DOHH2 (cell line): ENCODE data around the gene PHGDH.

Source experiments
- H3F3A ChIP-seq: fragments of 200-600 bp; sonication (generic), shearing (Covaris generic); 2 replicates; pipeline ENCODE4 v1.6.0; 2016; ENCODE audit warnings: antibody characterized with exemption, mild to moderate bottlenecking; ENCODE audit not compliant: control insufficient read depth, insufficient read depth
- H3K27ac ChIP-seq: fragments of 200-600 bp; sonication (generic); 2 replicates; pipeline ENCODE4 v1.5.1; 2014; ENCODE audit warnings: low read depth, mild to moderate bottlenecking, low read length, moderate library complexity
- H3K27me3 ChIP-seq: fragments of 200-600 bp; sonication (generic); 2 replicates; pipeline ENCODE4 v1.6.1; 2014; ENCODE audit warnings: mild to moderate bottlenecking, low read length, mixed read lengths; ENCODE audit not compliant: control insufficient read depth
- H3K36me3 ChIP-seq: fragments of 200-600 bp; sonication (generic); 2 replicates; pipeline ENCODE4 v1.6.1; 2014; ENCODE audit warnings: mild to moderate bottlenecking, low read length, moderate library complexity, mixed read lengths; ENCODE audit not compliant: control insufficient read depth
- H3K4me1 ChIP-seq: fragments of 200-600 bp; sonication (generic); 2 replicates; pipeline ENCODE4 v1.6.1; 2014; ENCODE audit warnings: mild to moderate bottlenecking, low read length, mixed read lengths; ENCODE audit not compliant: control insufficient read depth
- H3K4me2 ChIP-seq: fragments of 200-600 bp; sonication (generic); 2 replicates; pipeline ENCODE4 v1.6.0; 2014; ENCODE audit warnings: mild to moderate bottlenecking, low read length, moderate library complexity
- H3K4me3 ChIP-seq: fragments of 200-600 bp; sonication (generic); 2 replicates; pipeline ENCODE4 v1.5.1; 2014; ENCODE audit warnings: mild to moderate bottlenecking, low read length, mixed read lengths
- H3K79me2 ChIP-seq: fragments of 200-600 bp; sonication (generic); 2 replicates; pipeline ENCODE4 v1.6.1; 2014; ENCODE audit warnings: mild to moderate bottlenecking, low read length, mixed read lengths; ENCODE audit not compliant: control insufficient read depth
- H3K9me2 ChIP-seq: fragments of 200-600 bp; sonication (generic); replicated peaks from 2 replicates; pipeline ENCODE4 v1.6.1; 2014; ENCODE audit warnings: mild to moderate bottlenecking, low read length, mixed read lengths; ENCODE audit not compliant: control insufficient read depth
- H3K9me3 ChIP-seq: fragments of 200-600 bp; sonication (generic); 2 replicates; pipeline ENCODE4 v1.6.1; 2014; ENCODE audit warnings: antibody characterized with exemption, low read length, mixed read lengths; ENCODE audit not compliant: control insufficient read depth, insufficient read depth
- H4K20me1 ChIP-seq: fragments of 200-600 bp; sonication (generic); 2 replicates; pipeline ENCODE4 v1.6.0; 2014; ENCODE audit warnings: low read depth, mild to moderate bottlenecking, antibody characterized with exemption, low read length, moderate library complexity; ENCODE audit not compliant: control insufficient read depth, insufficient read depth
- CTCF ChIP-seq: fragments of 200-600 bp; sonication (generic); IDR thresholded peaks from one replicate; pipeline ENCODE4 v1.5.1; 2014; ENCODE audit warnings: antibody characterized with exemption, mild to moderate bottlenecking, low read depth, low read length; ENCODE audit not compliant: poor library complexity, severe bottlenecking
- EZH2phosphoT487 ChIP-seq: fragments of 200-600 bp; sonication (generic); IDR thresholded peaks from 2 replicates; pipeline ENCODE4 v1.6.1; 2017; ENCODE audit warnings: borderline replicate concordance, mild to moderate bottlenecking, antibody characterized with exemption, low read length, moderate library complexity, mixed read lengths

The PHGDH gene

GRCh38 chr1:119725626-119726025, 13.9 kb downstream of the PHGDH start:
- Histone ChIP-seq H3K9me3 (no peaks in the 10 kb centered on the region), H3K27ac (no peak overlapping the region), H3K9me2 (no peaks in the 10 kb centered on the region), H3K4me1 (no peaks in the 10 kb centered on the region), H3K4me2 (no peak overlapping the region), H3K27me3 (no peaks in the 10 kb centered on the region), H4K20me1 (no peaks in the 10 kb centered on the region), H3K4me3 (no peak overlapping the region), H3K36me3 (peaks cover 97% of the 10 kb centered on the region), H3F3A (no peaks in the 10 kb centered on the region), H3K79me2 (peaks cover 14% of the 10 kb centered on the region)
- TF ChIP-seq EZH2phosphoT487 (no peak), CTCF (no peak)

GRCh38 chr1:119727991-119728390, 16.3 kb downstream of the PHGDH start:
- no peaks in the 10 kb centered on the region for H3K9me3 ChIP-seq
- no peak overlapping the region for H3K4me2 ChIP-seq
- no peaks in the 10 kb centered on the region for H3K27me3 ChIP-seq
- H3F3A ChIP-seq: no peaks in the 10 kb centered on the region
- peaks cover 97% of the 10 kb centered on the region for H3K36me3 ChIP-seq
- H3K79me2 ChIP-seq: peaks cover 2% of the 10 kb centered on the region; the same call in 1 of the 2 replicates
- no peak overlapping the region for H3K27ac ChIP-seq
- H3K4me3 ChIP-seq: no peak overlapping the region
- no peaks in the 10 kb centered on the region for H3K4me1 ChIP-seq
- no peaks in the 10 kb centered on the region for H3K9me2 ChIP-seq
- TF ChIP-seq EZH2phosphoT487: no peak
- TF ChIP-seq CTCF: no peak
- H4K20me1 ChIP-seq: no peaks in the 10 kb centered on the region; the same call in 1 of the 2 replicates

GRCh38 chr1:119729044-119729443, 17.3 kb downstream of the PHGDH start:
- Histone ChIP-seq H3K27me3 (no peaks in the 10 kb centered on the region), H3K4me3 (no peak overlapping the region), H3K27ac (no peak overlapping the region), H4K20me1 (no peaks in the 10 kb centered on the region; the same call in 1 of the 2 replicates), H3K4me2 (no peak overlapping the region), H3K4me1 (no peaks in the 10 kb centered on the region), H3K9me2 (no peaks in the 10 kb centered on the region), H3K79me2 (peaks cover under 1% of the 10 kb centered on the region; the same call in 1 of the 2 replicates), H3F3A (no peaks in the 10 kb centered on the region), H3K36me3 (peaks cover 91% of the 10 kb centered on the region), H3K9me3 (no peaks in the 10 kb centered on the region)
- TF ChIP-seq EZH2phosphoT487 (no peak), CTCF (no peak)

- H3K4me3 ChIP-seq: no peak overlapping the region
- H3K79me2 ChIP-seq: no peaks in the 10 kb centered on the region
- H3K9me3 ChIP-seq: no peaks in the 10 kb centered on the region
- TF ChIP-seq EZH2phosphoT487 (no peak), CTCF (no peak)
- no peak overlapping the region for H3K4me2 ChIP-seq
- H3K36me3 ChIP-seq: peaks cover 91% of the 10 kb centered on the region
- H3K9me2 ChIP-seq: no peaks in the 10 kb centered on the region
- H4K20me1 ChIP-seq: no peaks in the 10 kb centered on the region; the same call in 1 of the 2 replicates
- H3K4me1 ChIP-seq: no peaks in the 10 kb centered on the region
- no peak overlapping the region for H3K27ac ChIP-seq
- no peaks in the 10 kb centered on the region for H3F3A ChIP-seq
- no peaks in the 10 kb centered on the region for H3K27me3 ChIP-seq
Measured at GRCh38 chr1:119731060-119731459, 19.3 kb downstream of the PHGDH start.
